Measurements from ENCODE around the gene STAC.
A peak's percentile ranks its signal among the peaks of the same experiment; 100 is the strongest.
"Not testable (repeated sequence)": the region's sequence is repeated elsewhere in the genome, so short reads cannot be mapped to it uniquely, and the experiment has no call there.

The STAC gene

GRCh38 chr3:36480911-36481648 is 100.8 kb downstream of the STAC start:
- no peak for DNase-seq

- DNase-seq = peak; percentile 51
Measured at GRCh38 chr3:36482256-36482655, 102.0 kb downstream of the STAC start.

GRCh38 chr3:36482880-36483279 is 102.6 kb downstream of the STAC start:
- DNase-seq = no peak

- DNase-seq = no peak
Measured at GRCh38 chr3:36483709-36484108, 103.4 kb downstream of the STAC start.

- DNase-seq = no peak
Measured at GRCh38 chr3:36484386-36484785, 104.1 kb downstream of the STAC start.

GRCh38 chr3:36486009-36486795 is 105.9 kb downstream of the STAC start:
- DNase-seq = no peak

GRCh38 chr3:36487616-36488015 is 107.3 kb downstream of the STAC start:
- no peak for DNase-seq

- no peak for DNase-seq
Measured at GRCh38 chr3:36488077-36488789, 107.9 kb downstream of the STAC start.

- DNase-seq = no peak
Measured at GRCh38 chr3:36489101-36489500, 108.8 kb downstream of the STAC start.

- DNase-seq = no peak
Measured at GRCh38 chr3:36489679-36490425, 109.5 kb downstream of the STAC start.

GRCh38 chr3:36493051-36493450 is 112.7 kb downstream of the STAC start:
- DNase-seq = no peak

- peak; percentile 52 for DNase-seq
Measured at GRCh38 chr3:36494461-36495109, 114.3 kb downstream of the STAC start.

GRCh38 chr3:36496684-36497633 is 116.7 kb downstream of the STAC start:
- peak; percentile 65 for DNase-seq

GRCh38 chr3:36500053-36500452 is 119.7 kb downstream of the STAC start:
- DNase-seq = not testable (repeated sequence)

- peak; percentile 52 for DNase-seq
Measured at GRCh38 chr3:36501616-36502015, 121.3 kb downstream of the STAC start.

- no peak for DNase-seq
Measured at GRCh38 chr3:36505393-36505792, 125.1 kb downstream of the STAC start.

GRCh38 chr3:36511791-36512486 is 131.6 kb downstream of the STAC start:
- no peak for DNase-seq

GRCh38 chr3:36512555-36512954 is 132.3 kb downstream of the STAC start:
- no peak for DNase-seq

GRCh38 chr3:36514171-36514570 is 133.9 kb downstream of the STAC start:
- DNase-seq = no peak

GRCh38 chr3:36519682-36520081 is 139.4 kb downstream of the STAC start:
- no peak for DNase-seq
